Memory B cell (primary cell): ENCODE measurements around the gene EEF1A2.
A peak's percentile ranks its signal among the peaks of the same experiment; 100 is the strongest.

Source experiments
- ATAC-seq: fragments of 150-1000 bp; cut with Tn5 transposase; 2 replicates; pipeline ENCODE4 v1.10.0; 2021; ENCODE audit warnings: low read depth, mild to moderate bottlenecking, moderate library complexity
- DNase-seq, 2 donors: peaks; one replicate each; pipeline ENCODE4 v3.0.0; 2022; ENCODE audit warnings: low spot score in 2 of 2
- H3K27ac Mint-ChIP-seq: one replicate; pipeline ENCODE4 v1.8.0; 2022; ENCODE audit warnings: mild to moderate bottlenecking, moderate library complexity, mixed read lengths
- H3K27me3 Mint-ChIP-seq: one replicate; pipeline ENCODE4 v1.8.0; 2022; ENCODE audit warnings: mixed read lengths
- H3K36me3 Mint-ChIP-seq: one replicate; pipeline ENCODE4 v1.8.0; 2022; ENCODE audit warnings: mild to moderate bottlenecking, mixed read lengths
- H3K4me1 Mint-ChIP-seq: one replicate; pipeline ENCODE4 v1.8.0; 2022; ENCODE audit warnings: mixed read lengths
- H3K4me3 Mint-ChIP-seq: one replicate; pipeline ENCODE4 v1.8.0; 2022; ENCODE audit warnings: mild to moderate bottlenecking, moderate library complexity, mixed read lengths
- H3K9me3 Mint-ChIP-seq: one replicate; pipeline ENCODE4 v1.8.0; 2022; ENCODE audit warnings: mixed read lengths

Gene EEF1A2

GRCh38 chr20:63532449-63532971 is 33.6 kb upstream of the EEF1A2 start:
- H3K4me3 Mint-ChIP-seq: no peak overlapping the region
- H3K9me3 Mint-ChIP-seq: peaks cover 3% of the 10 kb centered on the region
- no peak for ATAC-seq
- peak in 1 of 2 donors; percentile 13 for DNase-seq
- H3K27ac Mint-ChIP-seq: no peak overlapping the region
- H3K36me3 Mint-ChIP-seq: peaks cover 2% of the 10 kb centered on the region
- H3K27me3 Mint-ChIP-seq: peaks cover 14% of the 10 kb centered on the region
- H3K4me1 Mint-ChIP-seq: peaks cover 20% of the 10 kb centered on the region

- Mint-ChIP-seq H3K9me3 (peaks cover 3% of the 10 kb centered on the region), H3K4me1 (peaks cover 20% of the 10 kb centered on the region), H3K27me3 (peaks cover 12% of the 10 kb centered on the region), H3K27ac (no peak overlapping the region), H3K36me3 (peaks cover 2% of the 10 kb centered on the region), H3K4me3 (no peak overlapping the region)
- DNase-seq: no peak
- no peak for ATAC-seq
Observed at GRCh38 chr20:63531686-63532448, 33.0 kb upstream of the EEF1A2 start.

GRCh38 chr20:63530788-63531160 is 31.9 kb upstream of the EEF1A2 start:
- DNase-seq (no peak), ATAC-seq (no peak)
- Mint-ChIP-seq H3K4me3 (no peak overlapping the region), H3K27ac (no peak overlapping the region), H3K27me3 (peaks cover 10% of the 10 kb centered on the region), H3K9me3 (peaks cover 3% of the 10 kb centered on the region), H3K36me3 (peaks cover 2% of the 10 kb centered on the region), H3K4me1 (peaks cover 18% of the 10 kb centered on the region)

- no peak overlapping the region for H3K4me3 Mint-ChIP-seq
- no peak overlapping the region for H3K27ac Mint-ChIP-seq
- ATAC-seq (no peak), DNase-seq (no peak)
- peaks cover 16% of the 10 kb centered on the region for H3K4me1 Mint-ChIP-seq
- peaks cover 10% of the 10 kb centered on the region for H3K27me3 Mint-ChIP-seq
- peaks cover 3% of the 10 kb centered on the region for H3K9me3 Mint-ChIP-seq
- peaks cover 2% of the 10 kb centered on the region for H3K36me3 Mint-ChIP-seq
Observed at GRCh38 chr20:63529861-63530787, 31.2 kb upstream of the EEF1A2 start.

GRCh38 chr20:63529180-63529860 is 30.4 kb upstream of the EEF1A2 start:
- H3K4me3 Mint-ChIP-seq: no peak overlapping the region
- H3K27ac Mint-ChIP-seq: no peak overlapping the region
- DNase-seq: no peak

GRCh38 chr20:63527184-63527583 is 28.3 kb upstream of the EEF1A2 start:
- H3K9me3 Mint-ChIP-seq: peaks cover 6% of the 10 kb centered on the region
- H3K4me3 Mint-ChIP-seq: no peak overlapping the region
- H3K27ac Mint-ChIP-seq: no peak overlapping the region
- H3K36me3 Mint-ChIP-seq: peaks cover 14% of the 10 kb centered on the region
- ATAC-seq (no peak), DNase-seq (no peak)
- H3K27me3 Mint-ChIP-seq: peaks cover 9% of the 10 kb centered on the region
- H3K4me1 Mint-ChIP-seq: peaks cover 21% of the 10 kb centered on the region

More at GRCh38 chr20:63529180-63529860, 30.4 kb upstream of the EEF1A2 start:
- peaks cover 16% of the 10 kb centered on the region for H3K4me1 Mint-ChIP-seq
- no peak for ATAC-seq
- peaks cover 2% of the 10 kb centered on the region for H3K36me3 Mint-ChIP-seq
- H3K9me3 Mint-ChIP-seq: peaks cover 3% of the 10 kb centered on the region
- H3K27me3 Mint-ChIP-seq: peaks cover 10% of the 10 kb centered on the region

- DNase-seq (no peak), ATAC-seq (peak; percentile 44)
- Mint-ChIP-seq H3K9me3 (peaks cover 4% of the 10 kb centered on the region), H3K27ac (no peak overlapping the region), H3K4me3 (no peak overlapping the region), H3K27me3 (peaks cover 6% of the 10 kb centered on the region), H3K36me3 (peaks cover 13% of the 10 kb centered on the region), H3K4me1 (peaks cover 18% of the 10 kb centered on the region)
Observed at GRCh38 chr20:63525971-63526370, 27.1 kb upstream of the EEF1A2 start.

GRCh38 chr20:63525185-63525584 is 26.3 kb upstream of the EEF1A2 start:
- DNase-seq (no peak), ATAC-seq (no peak)
- Mint-ChIP-seq H3K27ac (no peak overlapping the region), H3K36me3 (peaks cover 13% of the 10 kb centered on the region), H3K4me3 (no peak overlapping the region), H3K4me1 (peaks cover 18% of the 10 kb centered on the region), H3K27me3 (peaks cover 6% of the 10 kb centered on the region), H3K9me3 (peaks cover 4% of the 10 kb centered on the region)

GRCh38 chr20:63522981-63523611 is 24.2 kb upstream of the EEF1A2 start:
- ATAC-seq: no peak
- no peak for DNase-seq
- H3K4me3 Mint-ChIP-seq: peak overlapping the region; percentile 2
- peak overlapping the region; percentile 62 for H3K27ac Mint-ChIP-seq
- H3K4me1 Mint-ChIP-seq: peaks cover 15% of the 10 kb centered on the region
- H3K27me3 Mint-ChIP-seq: peaks cover 1% of the 10 kb centered on the region
- peaks cover 4% of the 10 kb centered on the region for H3K9me3 Mint-ChIP-seq
- peaks cover 13% of the 10 kb centered on the region for H3K36me3 Mint-ChIP-seq

GRCh38 chr20:63522091-63522868 is 23.4 kb upstream of the EEF1A2 start:
- Mint-ChIP-seq H3K9me3 (peaks cover 4% of the 10 kb centered on the region), H3K27me3 (peaks cover 1% of the 10 kb centered on the region), H3K4me1 (peaks cover 15% of the 10 kb centered on the region), H3K36me3 (peaks cover 13% of the 10 kb centered on the region), H3K27ac (no peak overlapping the region), H3K4me3 (peak overlapping the region; percentile 60)
- ATAC-seq (no peak), DNase-seq (no peak)

- ATAC-seq (no peak), DNase-seq (no peak)
- H3K4me3 Mint-ChIP-seq: peak overlapping the region; percentile 81
- peaks cover 12% of the 10 kb centered on the region for H3K4me1 Mint-ChIP-seq
- H3K27ac Mint-ChIP-seq: peak overlapping the region; percentile 73
- H3K9me3 Mint-ChIP-seq: peaks cover 4% of the 10 kb centered on the region
- H3K36me3 Mint-ChIP-seq: peaks cover 13% of the 10 kb centered on the region
- peaks cover 1% of the 10 kb centered on the region for H3K27me3 Mint-ChIP-seq
Observed at GRCh38 chr20:63521602-63522001, 22.7 kb upstream of the EEF1A2 start.

- H3K4me3 Mint-ChIP-seq: peak overlapping the region; percentile 81
- ATAC-seq (peak; percentile 70), DNase-seq (peak; percentile 63 to 73)
- peaks cover 12% of the 10 kb centered on the region for H3K4me1 Mint-ChIP-seq
- H3K27ac Mint-ChIP-seq: peak overlapping the region; percentile 73
- H3K9me3 Mint-ChIP-seq: peaks cover 4% of the 10 kb centered on the region
- peaks cover 1% of the 10 kb centered on the region for H3K27me3 Mint-ChIP-seq
- peaks cover 13% of the 10 kb centered on the region for H3K36me3 Mint-ChIP-seq
Observed at GRCh38 chr20:63520934-63521601, 22.2 kb upstream of the EEF1A2 start.
